Activated B cell treated with CpG ODN at 0.5 μM for 24 hours (primary cell): Measurements from ENCODE around the gene RPS6KA2. TPM values are rescaled to one million over a fixed set of nuclear protein-coding genes. Genes with fewer than 3 reads are reported as not detected.

Source experiments
- ATAC-seq: fragments of 200-7000 bp; cut with Tn5 transposase; one replicate; pipeline ENCODE4 v1.10.0; 2021; ENCODE audit warnings: low read depth, mild to moderate bottlenecking, moderate library complexity
- CTCF ChIA-PET: fragments of 350-600 bp; sonication (Branson Sonifier 250); formaldehyde crosslinking; loops from one replicate; lab custom pipeline; 2021; ENCODE audit warnings: antibody characterized with exemption; lab: Charles Lee
- POLR2A ChIA-PET: fragments of 350-600 bp; sonication (Branson Sonifier 250); formaldehyde crosslinking; loops from one replicate; lab custom pipeline; 2021; ENCODE audit warnings: antibody characterized with exemption; lab: Charles Lee
- DNase-seq: peaks from one replicate; pipeline ENCODE4 v3.0.0; 2022
- H3K27ac Mint-ChIP-seq: one replicate; pipeline ENCODE4 v1.8.0; 2020; ENCODE audit warnings: mixed read lengths
- H3K27me3 Mint-ChIP-seq: one replicate; pipeline ENCODE4 v1.8.0; 2021; ENCODE audit warnings: mixed read lengths
- H3K36me3 Mint-ChIP-seq: one replicate; pipeline ENCODE4 v1.8.0; 2021; ENCODE audit warnings: low read depth, mixed read lengths
- H3K4me1 Mint-ChIP-seq: one replicate; pipeline ENCODE4 v1.8.0; 2021; ENCODE audit warnings: mixed read lengths
- H3K4me3 Mint-ChIP-seq: one replicate; pipeline ENCODE4 v1.8.0; 2020; ENCODE audit warnings: mild to moderate bottlenecking, mixed read lengths
- H3K9me3 Mint-ChIP-seq: one replicate; pipeline ENCODE4 v1.8.0; 2020; ENCODE audit warnings: mixed read lengths
- intact Hi-C: fragments of 100-400 bp; cut with micrococcal nuclease; formaldehyde crosslinking; loops from one replicate; pipeline ENCODE4 v1.15.1; 2024
- total RNA-seq: library from RNA; stranded (reverse); gene quantifications from 2 replicates; pipeline ENCODE4 v1.2.3, GENCODE V29; 2022
- TF ChIP-seq, protein P1 (sequence below): fragments of 200-600 bp; IDR thresholded peaks from one replicate; pipeline ENCODE4 v1.8.0; 2022; ENCODE audit warnings: antibody characterized with exemption, mild to moderate bottlenecking

Gene RPS6KA2
- total RNA-seq, 1 donor from 2014 or later: 14.4 TPM

DNA sequence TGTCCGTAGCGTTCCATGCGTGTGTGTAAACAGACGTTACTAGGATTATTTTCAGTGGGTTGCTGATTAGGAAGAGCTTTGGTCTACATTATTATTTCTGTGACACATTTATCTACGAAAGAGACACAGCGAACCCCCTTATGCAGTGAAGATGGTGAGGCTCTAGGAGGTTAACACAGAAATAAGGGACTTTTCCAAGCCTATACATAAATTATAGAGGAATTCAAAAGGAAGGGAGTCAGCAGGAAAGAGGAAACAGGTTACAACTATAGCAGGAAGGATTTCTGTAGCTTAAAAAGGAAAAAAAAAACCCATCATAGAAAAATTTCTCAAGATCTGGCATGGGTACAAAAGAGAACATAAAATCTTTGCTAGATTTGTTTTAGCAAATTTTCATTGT lies 12.9 kb upstream of the RPS6KA2 start:
- TF ChIP-seq, protein P1, sequence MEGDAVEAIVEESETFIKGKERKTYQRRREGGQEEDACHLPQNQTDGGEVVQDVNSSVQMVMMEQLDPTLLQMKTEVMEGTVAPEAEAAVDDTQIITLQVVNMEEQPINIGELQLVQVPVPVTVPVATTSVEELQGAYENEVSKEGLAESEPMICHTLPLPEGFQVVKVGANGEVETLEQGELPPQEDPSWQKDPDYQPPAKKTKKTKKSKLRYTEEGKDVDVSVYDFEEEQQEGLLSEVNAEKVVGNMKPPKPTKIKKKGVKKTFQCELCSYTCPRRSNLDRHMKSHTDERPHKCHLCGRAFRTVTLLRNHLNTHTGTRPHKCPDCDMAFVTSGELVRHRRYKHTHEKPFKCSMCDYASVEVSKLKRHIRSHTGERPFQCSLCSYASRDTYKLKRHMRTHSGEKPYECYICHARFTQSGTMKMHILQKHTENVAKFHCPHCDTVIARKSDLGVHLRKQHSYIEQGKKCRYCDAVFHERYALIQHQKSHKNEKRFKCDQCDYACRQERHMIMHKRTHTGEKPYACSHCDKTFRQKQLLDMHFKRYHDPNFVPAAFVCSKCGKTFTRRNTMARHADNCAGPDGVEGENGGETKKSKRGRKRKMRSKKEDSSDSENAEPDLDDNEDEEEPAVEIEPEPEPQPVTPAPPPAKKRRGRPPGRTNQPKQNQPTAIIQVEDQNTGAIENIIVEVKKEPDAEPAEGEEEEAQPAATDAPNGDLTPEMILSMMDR: no peak
- no peaks in the 10 kb centered on the region for H3K36me3 Mint-ChIP-seq
- ATAC-seq (no peak), DNase-seq (no peak)
- no peak overlapping the region for H3K27ac Mint-ChIP-seq
- POLR2A ChIA-PET: no interaction called here
- peaks cover 25% of the 10 kb centered on the region for H3K4me1 Mint-ChIP-seq
- peaks cover 43% of the 10 kb centered on the region for H3K27me3 Mint-ChIP-seq
- intact Hi-C loops: no loop called here
- CTCF ChIA-PET: no interaction called here
- peaks cover 6% of the 10 kb centered on the region for H3K9me3 Mint-ChIP-seq
- H3K4me3 Mint-ChIP-seq: no peak overlapping the region

DNA sequence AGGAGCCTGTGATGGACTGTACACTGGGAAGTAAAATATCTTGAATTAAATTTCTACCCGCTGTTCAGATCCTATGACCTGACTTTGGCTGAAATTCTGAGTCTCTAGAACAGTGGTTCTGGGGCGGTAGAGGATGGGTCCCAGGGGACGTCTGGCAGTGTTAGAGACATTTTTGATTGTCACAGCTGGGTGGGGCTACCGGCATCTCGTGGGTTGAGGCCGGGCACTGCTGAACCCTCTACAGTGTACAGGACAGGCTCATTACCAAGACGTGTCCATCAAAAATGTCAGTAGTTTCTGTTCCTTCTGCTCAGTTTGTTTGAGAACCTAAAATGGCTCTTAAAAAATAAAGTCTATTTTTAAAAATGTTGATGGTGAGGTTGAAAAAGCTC lies 11.5 kb upstream of the RPS6KA2 start:
- peaks cover 48% of the 10 kb centered on the region for H3K27me3 Mint-ChIP-seq
- DNase-seq (no peak), ATAC-seq (peak; percentile 86)
- ChIA-PET CTCF (no interaction called here), POLR2A (no interaction called here)
- intact Hi-C loops: loop anchor here (1.0 kb wide), 1 partner anchor 11 kb away; the partner anchor contains the start of gene RPS6KA2
- no peaks in the 10 kb centered on the region for H3K36me3 Mint-ChIP-seq
- H3K4me1 Mint-ChIP-seq: peaks cover 25% of the 10 kb centered on the region
- TF ChIP-seq, protein P1: no peak
- peaks cover 1% of the 10 kb centered on the region for H3K9me3 Mint-ChIP-seq
- no peak overlapping the region for H3K4me3 Mint-ChIP-seq
- no peak overlapping the region for H3K27ac Mint-ChIP-seq

GRCh38 chr6:166637812-166638572 lies 10.9 kb upstream of the RPS6KA2 start:
- ATAC-seq: no peak
- Mint-ChIP-seq H3K27me3 (peaks cover 48% of the 10 kb centered on the region), H3K4me3 (no peak overlapping the region), H3K36me3 (no peaks in the 10 kb centered on the region), H3K4me1 (peaks cover 25% of the 10 kb centered on the region), H3K9me3 (no peaks in the 10 kb centered on the region), H3K27ac (no peak overlapping the region)
- ChIA-PET POLR2A (no interaction called here), CTCF (no interaction called here)
- intact Hi-C loops: loop anchor here (1.0 kb wide), 1 partner anchor 11 kb away; the partner anchor contains the start of gene RPS6KA2
- TF ChIP-seq, protein P1: no peak
- no peak for DNase-seq

DNA sequence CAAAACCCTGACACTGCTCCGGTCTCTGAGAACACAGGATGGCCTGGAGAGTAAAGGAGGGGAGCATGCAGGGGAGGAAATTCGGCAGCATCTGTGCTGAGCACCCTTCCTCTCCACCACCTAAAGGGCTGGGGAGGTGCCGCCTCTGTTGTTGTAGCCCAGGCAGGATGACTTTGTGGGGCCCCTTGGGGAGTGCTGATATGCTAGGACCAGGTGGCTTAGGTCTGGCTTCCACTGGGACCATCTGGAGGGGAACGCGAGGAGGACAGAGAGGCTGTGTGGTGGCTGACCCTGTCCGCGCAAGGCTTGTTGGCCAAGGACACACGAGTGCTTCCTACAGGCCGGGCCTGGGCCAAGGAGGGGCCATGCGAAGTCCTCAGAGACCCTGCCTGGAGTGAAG lies 9.9 kb upstream of the RPS6KA2 start:
- no peak overlapping the region for H3K4me3 Mint-ChIP-seq
- ChIA-PET POLR2A (no interaction called here), CTCF (no interaction called here)
- no peak overlapping the region for H3K27ac Mint-ChIP-seq
- H3K9me3 Mint-ChIP-seq: no peaks in the 10 kb centered on the region
- ATAC-seq (no peak), DNase-seq (no peak)
- no peaks in the 10 kb centered on the region for H3K36me3 Mint-ChIP-seq
- TF ChIP-seq, protein P1: no peak
- H3K4me1 Mint-ChIP-seq: peaks cover 25% of the 10 kb centered on the region
- intact Hi-C loops: no loop called here
- peaks cover 51% of the 10 kb centered on the region for H3K27me3 Mint-ChIP-seq

DNA sequence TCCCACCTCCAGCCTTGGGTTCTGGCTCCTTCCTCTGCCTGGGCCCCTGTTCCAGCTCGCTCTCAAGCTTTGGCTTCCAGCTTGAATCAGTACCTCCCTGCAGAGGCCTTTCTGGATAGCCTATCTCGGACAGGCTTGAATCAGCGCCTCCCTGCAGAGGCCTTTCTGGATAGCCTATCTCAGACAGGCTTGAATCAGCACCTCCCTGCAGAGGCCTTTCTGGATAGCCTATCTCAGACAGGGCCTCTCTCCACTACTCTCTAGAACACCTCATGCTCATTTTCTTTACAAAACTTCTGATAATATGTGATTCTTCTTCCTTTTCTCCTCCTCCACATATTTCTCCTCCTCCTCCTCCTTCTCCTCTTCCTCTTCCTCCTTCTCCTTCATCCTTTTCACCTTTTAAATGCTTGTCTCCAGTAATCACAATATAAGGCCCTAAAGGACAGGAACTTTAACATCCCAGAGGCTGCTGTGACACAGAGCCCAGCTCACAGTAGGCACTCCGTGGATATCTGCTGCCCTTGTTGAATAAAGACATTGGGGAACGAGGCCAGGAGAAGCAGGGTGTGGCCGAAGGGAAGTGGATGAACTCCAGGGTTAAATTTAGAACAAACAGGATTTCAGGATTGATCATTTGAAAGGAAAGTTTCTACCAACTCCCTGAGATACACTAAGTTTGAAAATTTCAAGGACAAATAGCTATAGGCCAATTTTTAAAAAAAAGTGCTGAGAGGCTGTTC lies 9.3 kb upstream of the RPS6KA2 start:
- TF ChIP-seq, protein P1: no peak
- H3K27ac Mint-ChIP-seq: no peak overlapping the region
- H3K9me3 Mint-ChIP-seq: no peaks in the 10 kb centered on the region
- H3K27me3 Mint-ChIP-seq: peaks cover 53% of the 10 kb centered on the region
- no peak for DNase-seq
- H3K4me1 Mint-ChIP-seq: peaks cover 25% of the 10 kb centered on the region
- intact Hi-C loops: no loop called here
- no peak for ATAC-seq
- ChIA-PET CTCF (no interaction called here), POLR2A (no interaction called here)
- H3K36me3 Mint-ChIP-seq: no peaks in the 10 kb centered on the region
- no peak overlapping the region for H3K4me3 Mint-ChIP-seq
